PC-3 (cell line): ENCODE measurements around the gene FAM162A. TPM values are rescaled to one million over a fixed set of nuclear protein-coding genes. Genes with fewer than 3 reads are reported as not detected.

Experiments used
- ATAC-seq: fragments of 200-7000 bp; cut with Tn5 transposase; 2 replicates; pipeline ENCODE4 v1.9.1; 2020; ENCODE audit warnings: mild to moderate bottlenecking, moderate library complexity
- BruUV-seq: library from RNA; stranded (reverse); fragments of 400-500 nt; replicated peaks from 2 replicates; lab custom pipeline; 2021; lab: Mats Ljungman, UMichigan
- CTCF ChIA-PET: fragments of 300-600 bp; sonication (Branson Sonifier 250); formaldehyde crosslinking; loops from one replicate; lab custom pipeline; 2022; ENCODE audit warnings: antibody characterized with exemption; lab: Charles Lee
- POLR2A ChIA-PET: fragments of 300-600 bp; sonication (Branson Sonifier 250); formaldehyde crosslinking; loops from one replicate; lab custom pipeline; 2022; ENCODE audit warnings: antibody characterized with exemption; ENCODE audit not compliant: unreplicated experiment; lab: Charles Lee
- DNase-seq: peaks from one replicate; pipeline ENCODE4 v3.0.0-alpha.2; 2015
- H2AFZ ChIP-seq: fragments of 300-600 bp; sonication (generic); 2 replicates; pipeline ENCODE4 v1.6.0; 2016; ENCODE audit warnings: antibody characterized with exemption, low read length
- H3F3A ChIP-seq: fragments of 300-600 bp; sonication (generic); one replicate; pipeline ENCODE4 v1.6.0; 2017; ENCODE audit warnings: antibody characterized with exemption, low read length, control low read depth, mild to moderate bottlenecking; ENCODE audit not compliant: unreplicated experiment
- H3K27ac ChIP-seq: fragments of 300-600 bp; sonication (generic); 2 replicates; pipeline ENCODE4 v1.5.1; 2016; ENCODE audit warnings: mild to moderate bottlenecking, low read length
- H3K27me3 ChIP-seq: fragments of 300-600 bp; sonication (generic); 2 replicates; pipeline ENCODE4 v1.6.1; 2016; ENCODE audit warnings: low read length, mixed read lengths
- H3K36me3 ChIP-seq: fragments of 300-600 bp; sonication (generic); 2 replicates; pipeline ENCODE4 v1.6.1; 2016; ENCODE audit warnings: low read depth, mixed run types, low read length, mixed read lengths
- H3K4me1 ChIP-seq: fragments of 300-600 bp; sonication (generic); 2 replicates; pipeline ENCODE4 v1.5.1; 2016; ENCODE audit warnings: low read length; ENCODE audit not compliant: insufficient read depth
- H3K4me2 ChIP-seq: fragments of 300-600 bp; sonication (generic); 2 replicates; pipeline ENCODE4 v1.6.0; 2016; ENCODE audit warnings: low read length
- H3K4me3 ChIP-seq: fragments of 300-600 bp; sonication (generic); 2 replicates; pipeline ENCODE4 v1.5.1; 2016; ENCODE audit warnings: mild to moderate bottlenecking, low read length, mixed read lengths
- H3K79me2 ChIP-seq: fragments of 300-600 bp; sonication (generic); 2 replicates; pipeline ENCODE4 v1.6.1; 2017; ENCODE audit warnings: low read length, mixed read lengths
- H3K9ac ChIP-seq: fragments of 300-600 bp; sonication (generic); 2 replicates; pipeline ENCODE4 v1.6.0; 2016; ENCODE audit warnings: mild to moderate bottlenecking, low read length
- H3K9me2 ChIP-seq: fragments of 300-600 bp; sonication (generic); replicated peaks from 2 replicates; pipeline ENCODE4 v1.6.1; 2016; ENCODE audit warnings: mixed run types, low read length, mixed read lengths
- H3K9me3 ChIP-seq: fragments of 300-600 bp; sonication (generic); 2 replicates; pipeline ENCODE4 v1.6.1; 2016; ENCODE audit warnings: low read length, mixed read lengths
- H4K20me1 ChIP-seq: fragments of 300-600 bp; sonication (generic); 2 replicates; pipeline ENCODE4 v1.6.1; 2016; ENCODE audit warnings: low read length, mixed read lengths
- EZH2 ChIP-seq: fragments of 300-600 bp; sonication (generic); IDR thresholded peaks from one replicate; pipeline ENCODE4 v1.6.1; 2017; ENCODE audit warnings: antibody characterized with exemption, mild to moderate bottlenecking, low read length; ENCODE audit not compliant: unreplicated experiment
- EZH2phosphoT487 ChIP-seq: fragments of 300-600 bp; sonication (generic); IDR thresholded peaks from 2 replicates; pipeline ENCODE4 v1.6.1; 2018; ENCODE audit warnings: mild to moderate bottlenecking, antibody characterized with exemption, low read length, borderline replicate concordance
- intact Hi-C: fragments of 100-400 bp; cut with micrococcal nuclease; formaldehyde crosslinking; loops from 2 replicates; pipeline ENCODE4 v1.9.0; 2023
- total RNA-seq: library from RNA; depleted of rRNA; stranded (reverse); fragments of >200 nt; gene quantifications from 2 replicates; pipeline ENCODE4 v1.2.3, GENCODE V29; 2014
- TF ChIP-seq, protein P1 (sequence below): fragments of 300-600 bp; sonication (generic); conservative IDR thresholded peaks from 2 replicates; pipeline ENCODE4 v1.5.1; 2017; ENCODE audit warnings: antibody characterized with exemption, low read depth, mild to moderate bottlenecking, low read length

FAM162A gene
- total RNA-seq, 1 experiment from 2014 or later = 126 TPM

DNA sequence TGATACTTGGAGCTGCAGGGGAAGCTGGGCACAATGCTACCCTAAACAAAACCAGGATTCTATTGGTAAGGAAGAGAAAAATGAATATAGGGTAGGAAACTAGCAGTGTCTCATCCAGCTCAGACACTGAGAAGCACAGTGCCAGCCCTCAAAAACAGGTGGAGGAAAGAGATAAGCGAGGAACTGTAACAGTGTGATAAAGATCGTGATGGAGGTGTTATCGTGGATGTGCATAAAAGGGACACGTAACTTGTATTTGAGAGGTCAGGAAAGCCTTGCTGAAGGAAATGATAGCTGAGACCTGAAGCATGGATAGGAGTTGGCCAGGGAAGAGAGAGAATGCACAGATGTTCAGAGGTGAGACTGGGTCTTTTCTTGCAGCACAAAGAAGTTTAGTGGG lies 28.4 kb upstream of the FAM162A start:
- Histone ChIP-seq H3K9me3 (no peaks in the 10 kb centered on the region), H3K4me1 (peaks cover 13% of the 10 kb centered on the region), H3K4me2 (no peak overlapping the region), H3K4me3 (no peak overlapping the region), H3K27ac (no peak overlapping the region), H3K79me2 (no peaks in the 10 kb centered on the region), H2AFZ (no peak overlapping the region), H3K9ac (no peak overlapping the region), H4K20me1 (no peaks in the 10 kb centered on the region), H3K36me3 (peaks cover 16% of the 10 kb centered on the region; the same call in 1 of the 2 replicates), H3F3A (no peaks in the 10 kb centered on the region), H3K27me3 (no peaks in the 10 kb centered on the region), H3K9me2 (no peaks in the 10 kb centered on the region)
- DNase-seq = no peak
- BruUV-seq = no TSS peak
- ATAC-seq = no peak
- TF ChIP-seq, protein P1, sequence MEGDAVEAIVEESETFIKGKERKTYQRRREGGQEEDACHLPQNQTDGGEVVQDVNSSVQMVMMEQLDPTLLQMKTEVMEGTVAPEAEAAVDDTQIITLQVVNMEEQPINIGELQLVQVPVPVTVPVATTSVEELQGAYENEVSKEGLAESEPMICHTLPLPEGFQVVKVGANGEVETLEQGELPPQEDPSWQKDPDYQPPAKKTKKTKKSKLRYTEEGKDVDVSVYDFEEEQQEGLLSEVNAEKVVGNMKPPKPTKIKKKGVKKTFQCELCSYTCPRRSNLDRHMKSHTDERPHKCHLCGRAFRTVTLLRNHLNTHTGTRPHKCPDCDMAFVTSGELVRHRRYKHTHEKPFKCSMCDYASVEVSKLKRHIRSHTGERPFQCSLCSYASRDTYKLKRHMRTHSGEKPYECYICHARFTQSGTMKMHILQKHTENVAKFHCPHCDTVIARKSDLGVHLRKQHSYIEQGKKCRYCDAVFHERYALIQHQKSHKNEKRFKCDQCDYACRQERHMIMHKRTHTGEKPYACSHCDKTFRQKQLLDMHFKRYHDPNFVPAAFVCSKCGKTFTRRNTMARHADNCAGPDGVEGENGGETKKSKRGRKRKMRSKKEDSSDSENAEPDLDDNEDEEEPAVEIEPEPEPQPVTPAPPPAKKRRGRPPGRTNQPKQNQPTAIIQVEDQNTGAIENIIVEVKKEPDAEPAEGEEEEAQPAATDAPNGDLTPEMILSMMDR = no peak
- TF ChIP-seq EZH2phosphoT487 (no peak), EZH2 (no peak)
- ChIA-PET POLR2A (no interaction called here), CTCF (interaction anchor here (1.0 to 6.5 kb wide), 2 partner anchors 49 to 56 kb away, joined by 5 to 68 read pairs; no protein-coding TSS in a partner anchor)
- intact Hi-C loops = loop anchor here (1.0 to 10.0 kb wide), 5 partner anchors 49 to 809 kb away; no protein-coding TSS in a partner anchor

DNA sequence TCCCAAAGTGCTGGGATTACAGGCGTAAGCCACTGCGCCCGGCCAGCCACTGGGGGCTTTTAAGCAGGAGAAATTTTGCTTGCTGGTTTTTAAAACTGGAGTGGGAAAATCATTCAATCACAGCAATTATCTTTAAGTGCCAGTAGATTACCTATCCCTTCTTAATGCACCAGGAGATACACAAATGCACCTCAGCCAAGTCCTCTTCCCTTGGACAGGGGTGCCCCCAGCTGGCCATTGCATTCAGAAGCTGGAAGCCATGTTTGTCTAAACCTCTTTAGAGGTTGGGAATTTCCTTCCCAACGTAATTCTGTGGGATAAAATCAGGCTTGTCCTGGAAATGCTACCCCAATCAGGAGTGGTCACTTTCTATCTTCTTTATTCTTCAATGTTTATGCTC lies 27.6 kb upstream of the FAM162A start:
- Histone ChIP-seq H4K20me1 (no peaks in the 10 kb centered on the region), H3K79me2 (no peaks in the 10 kb centered on the region), H3F3A (no peaks in the 10 kb centered on the region), H3K4me3 (no peak overlapping the region), H3K9ac (no peak overlapping the region), H3K4me1 (peaks cover 10% of the 10 kb centered on the region), H3K27me3 (no peaks in the 10 kb centered on the region), H3K36me3 (peaks cover 19% of the 10 kb centered on the region; the same call in 1 of the 2 replicates), H2AFZ (no peak overlapping the region), H3K4me2 (no peak overlapping the region), H3K9me3 (no peaks in the 10 kb centered on the region), H3K9me2 (no peaks in the 10 kb centered on the region), H3K27ac (no peak overlapping the region)
- intact Hi-C loops = loop anchor here (1.0 to 10.0 kb wide), 5 partner anchors 50 to 810 kb away; no protein-coding TSS in a partner anchor
- BruUV-seq = no TSS peak
- peak; percentile 72 for ATAC-seq
- DNase-seq = peak; percentile 76
- TF ChIP-seq EZH2phosphoT487 = no peak
- TF ChIP-seq, protein P1 = peak; percentile 90
- ChIA-PET CTCF (interaction anchor here (0.6 to 6.5 kb wide), 3 partner anchors 15 to 57 kb away, joined by 3 to 68 read pairs (median 5); no protein-coding TSS in a partner anchor), POLR2A (no interaction called here)
